ENCODE measurements around the gene CXXC4. TPM values are rescaled to one million over a fixed set of nuclear protein-coding genes. Genes with fewer than 3 reads are reported as not detected.

CXXC4 gene
- total RNA-seq, 1 experiment from 2014 or later: 0.54 TPM

GRCh38 chr4:104429150-104429741, 65.4 kb downstream of the CXXC4 start (continued):
- TF ChIP-seq EGR1 (IDR thresholded peaks at IDR 0.05; ENCODE audit: low read depth) (no peak), SIN3A (IDR thresholded peaks at IDR 0.05; ENCODE audit: low read depth) (no peak), ELF1 (IDR thresholded peaks at IDR 0.05; ENCODE audit: borderline replicate concordance, low read depth) (no peak)
- TF ChIP-seq, protein P1, sequence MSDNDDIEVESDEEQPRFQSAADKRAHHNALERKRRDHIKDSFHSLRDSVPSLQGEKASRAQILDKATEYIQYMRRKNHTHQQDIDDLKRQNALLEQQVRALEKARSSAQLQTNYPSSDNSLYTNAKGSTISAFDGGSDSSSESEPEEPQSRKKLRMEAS (IDR thresholded peaks at IDR 0.05): no peak

DNA sequence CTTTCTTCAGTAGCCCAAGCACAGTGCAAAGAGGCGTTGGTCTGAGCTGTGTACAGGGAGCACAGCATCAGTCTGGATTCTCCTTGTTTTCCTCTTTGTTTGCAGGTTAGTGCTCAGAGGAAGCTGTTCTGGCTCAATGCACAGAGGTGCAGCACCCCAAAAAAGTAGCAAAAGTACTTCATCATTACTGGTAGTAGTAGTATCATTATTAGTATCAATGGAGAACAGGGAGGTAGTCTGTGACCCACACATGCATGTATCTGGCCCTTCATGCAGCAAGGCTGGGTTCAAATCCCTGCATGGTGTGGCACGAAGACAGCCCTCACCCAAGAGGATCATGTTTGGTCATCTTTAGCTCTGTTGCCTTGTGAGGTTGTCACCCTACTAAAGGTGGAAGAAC, 68.7 kb downstream of the CXXC4 start:
- TF ChIP-seq ELF1 (IDR thresholded peaks at IDR 0.05; ENCODE audit: borderline replicate concordance, low read depth): no peak
- TF ChIP-seq JUND (IDR thresholded peaks at IDR 0.05): no peak
- TF ChIP-seq EGR1 (IDR thresholded peaks at IDR 0.05; ENCODE audit: low read depth): no peak
- TF ChIP-seq ZFX (IDR thresholded peaks at IDR 0.05): no peak
- no peak for TF ChIP-seq RAD21 (IDR thresholded peaks at IDR 0.05; ENCODE audit: low read depth)
- TF ChIP-seq CBX3 (IDR thresholded peaks at IDR 0.05; ENCODE audit: low read depth): no peak
- TF ChIP-seq ATF3 (IDR thresholded peaks at IDR 0.05): no peak
- TF ChIP-seq TCF7L2 (IDR thresholded peaks at IDR 0.05; ENCODE audit: borderline replicate concordance, extremely low read depth, insufficient read depth, insufficient read length): no peak
- TF ChIP-seq CEBPB (IDR thresholded peaks at IDR 0.05; ENCODE audit: low read depth): no peak
- TF ChIP-seq, protein P1 (IDR thresholded peaks at IDR 0.05): no peak
- no peak for TF ChIP-seq POLR2AphosphoS5 (IDR thresholded peaks at IDR 0.05; ENCODE audit: low read depth, low read length)
- TF ChIP-seq CTCF (IDR thresholded peaks at IDR 0.05 in 2 of 3, conservative IDR thresholded peaks at IDR 0.05 in 1 of 3; ENCODE audit: borderline replicate concordance in 1 of 3, insufficient read depth in 1 of 3, low read depth in 2 of 3, low read length in 2 of 3): no peak
- no peak for TF ChIP-seq POLR2A (IDR thresholded peaks at IDR 0.05; ENCODE audit: borderline replicate concordance, extremely low read depth, insufficient read depth, insufficient read length)
- no peak for TF ChIP-seq EZH2 (IDR thresholded peaks at IDR 0.05)
- TF ChIP-seq SP1 (IDR thresholded peaks at IDR 0.05; ENCODE audit: low read depth): no peak
- TF ChIP-seq ZBTB33 (IDR thresholded peaks at IDR 0.05; ENCODE audit: extremely low read depth, insufficient replicate concordance, low read length): no peak
- TF ChIP-seq SRF (IDR thresholded peaks at IDR 0.05; ENCODE audit: low read depth): no peak
- TF ChIP-seq FOSL1 (IDR thresholded peaks at IDR 0.05; ENCODE audit: low read depth): no peak
- ATAC-seq (no peak), DNase-seq (ENCODE audit: low read depth, low spot score) (no peak)
- no peaks in the 10 kb centered on the region for H3K9me2 ChIP-seq (ENCODE audit: insufficient read depth)
- no peak overlapping the region for H3K9ac ChIP-seq (ENCODE audit: low read length)
- no peaks in the 10 kb centered on the region for H3K9me3 ChIP-seq (ENCODE audit: control insufficient read depth in 1 of 2, insufficient read depth in 1 of 2, low read depth in 1 of 2, low read length in 2 of 2)
- H3K27me3 ChIP-seq (ENCODE audit: insufficient read depth, low read length): no peaks in the 10 kb centered on the region
- intact Hi-C loops (cut with micrococcal nuclease): no loop called here
- no peak overlapping the region for H3K27ac ChIP-seq (ENCODE audit: low read depth, low read length)
- no TSS peak for BruUV-seq (replicated peaks)
- H4K20me1 ChIP-seq (ENCODE audit: insufficient read depth): no peaks in the 10 kb centered on the region
- no peak overlapping the region for H3K4me2 ChIP-seq (ENCODE audit: low read length)
- H3K4me3 ChIP-seq (replicated peaks in 1 of 2; ENCODE audit: low read depth in 1 of 2, low read length in 2 of 2): no peak overlapping the region
- no peaks in the 10 kb centered on the region for H3K36me3 ChIP-seq (ENCODE audit: control insufficient read depth in 1 of 2, insufficient read depth in 2 of 2, low read length in 2 of 2)
- no peaks in the 10 kb centered on the region for H3K4me1 ChIP-seq (ENCODE audit: control insufficient read depth in 1 of 2, insufficient read depth in 2 of 2, low read length in 2 of 2)
- H2AFZ ChIP-seq (ENCODE audit: low read depth, low read length, poor library complexity, severe bottlenecking): no peak overlapping the region
- RAD21 ChIA-PET (ENCODE audit: low non-redundant PET in 1 of 2, low total read pairs in 2 of 2, uncharacterized antibody in 2 of 2, unreplicated experiment in 2 of 2): no interaction called here
- CTCF ChIA-PET: no interaction called here
- H3K79me2 ChIP-seq (ENCODE audit: insufficient read depth, low read length): no peaks in the 10 kb centered on the region
- POLR2A ChIA-PET: no interaction called here

All from HCT116 (cell line).